Suprapubic skin (tissue), 3 donors: ENCODE results near the gene FAM81B.

Source experiments
- POLR2A ChIP-seq, 2 donors: fragments of 450-650 bp; IDR thresholded peaks; one replicate each; pipeline ENCODE4 v1.6.1; 2017; ENCODE audit warnings: antibody characterized with exemption in 2 of 2, mild to moderate bottlenecking in 2 of 2, moderate library complexity in 2 of 2
- TF ChIP-seq, protein P1 (sequence below), 2 donors: fragments of 200-600 bp in 1 of 2; fragments of 450-650 bp in 1 of 2; sonication (generic) in 1 of 2; IDR thresholded peaks; one replicate each; pipeline ENCODE4 v1.5.1; 2016 to 2019; ENCODE audit warnings: antibody characterized with exemption in 2 of 2, mild to moderate bottlenecking in 1 of 2, moderate library complexity in 1 of 2

DNA sequence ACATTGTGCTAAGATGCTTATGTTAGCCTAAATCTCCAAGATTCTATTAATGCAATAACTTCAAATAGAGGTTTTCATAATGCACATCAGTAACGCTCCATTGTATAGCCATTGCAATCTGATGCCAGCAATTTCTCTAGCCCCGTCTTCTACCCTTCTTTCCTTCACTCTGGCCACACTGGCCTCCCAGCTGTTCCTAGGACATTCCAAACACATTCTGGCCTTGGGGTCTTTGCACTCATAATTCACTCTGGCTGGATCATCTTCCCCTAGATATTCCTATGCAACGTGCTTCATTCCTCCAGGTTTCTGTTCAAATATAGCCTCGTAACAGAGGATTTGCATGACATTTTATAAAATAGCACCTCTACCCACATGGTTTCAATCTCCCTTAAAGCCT lies 23.3 kb downstream of the FAM81B start:
- TF ChIP-seq, protein P1, sequence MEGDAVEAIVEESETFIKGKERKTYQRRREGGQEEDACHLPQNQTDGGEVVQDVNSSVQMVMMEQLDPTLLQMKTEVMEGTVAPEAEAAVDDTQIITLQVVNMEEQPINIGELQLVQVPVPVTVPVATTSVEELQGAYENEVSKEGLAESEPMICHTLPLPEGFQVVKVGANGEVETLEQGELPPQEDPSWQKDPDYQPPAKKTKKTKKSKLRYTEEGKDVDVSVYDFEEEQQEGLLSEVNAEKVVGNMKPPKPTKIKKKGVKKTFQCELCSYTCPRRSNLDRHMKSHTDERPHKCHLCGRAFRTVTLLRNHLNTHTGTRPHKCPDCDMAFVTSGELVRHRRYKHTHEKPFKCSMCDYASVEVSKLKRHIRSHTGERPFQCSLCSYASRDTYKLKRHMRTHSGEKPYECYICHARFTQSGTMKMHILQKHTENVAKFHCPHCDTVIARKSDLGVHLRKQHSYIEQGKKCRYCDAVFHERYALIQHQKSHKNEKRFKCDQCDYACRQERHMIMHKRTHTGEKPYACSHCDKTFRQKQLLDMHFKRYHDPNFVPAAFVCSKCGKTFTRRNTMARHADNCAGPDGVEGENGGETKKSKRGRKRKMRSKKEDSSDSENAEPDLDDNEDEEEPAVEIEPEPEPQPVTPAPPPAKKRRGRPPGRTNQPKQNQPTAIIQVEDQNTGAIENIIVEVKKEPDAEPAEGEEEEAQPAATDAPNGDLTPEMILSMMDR (IDR thresholded peaks at IDR 0.05): no peak
- TF ChIP-seq POLR2A (IDR thresholded peaks at IDR 0.05): no peak
